MM.1S (cell line): ENCODE results near the gene MAGI2.

ENCODE experiments used
- EZH2 ChIP-seq: fragments of 300-600 bp; sonication (generic); optimal IDR thresholded peaks from 2 replicates; pipeline ENCODE3; 2017; ENCODE audit warnings: low read depth, mild to moderate bottlenecking, antibody characterized with exemption, low read length, mixed read lengths
- EZH2phosphoT487 ChIP-seq: fragments of 300-600 bp; sonication (generic); IDR thresholded peaks from 2 replicates; pipeline ENCODE4 v1.6.1; 2018; ENCODE audit warnings: antibody characterized with exemption, low read length
- TF ChIP-seq, protein P1 (sequence below): fragments of 300-600 bp; sonication (generic); IDR thresholded peaks from 2 replicates; pipeline ENCODE4 v1.5.1; 2016; ENCODE audit warnings: antibody characterized with exemption, low read length, mixed read lengths

DNA sequence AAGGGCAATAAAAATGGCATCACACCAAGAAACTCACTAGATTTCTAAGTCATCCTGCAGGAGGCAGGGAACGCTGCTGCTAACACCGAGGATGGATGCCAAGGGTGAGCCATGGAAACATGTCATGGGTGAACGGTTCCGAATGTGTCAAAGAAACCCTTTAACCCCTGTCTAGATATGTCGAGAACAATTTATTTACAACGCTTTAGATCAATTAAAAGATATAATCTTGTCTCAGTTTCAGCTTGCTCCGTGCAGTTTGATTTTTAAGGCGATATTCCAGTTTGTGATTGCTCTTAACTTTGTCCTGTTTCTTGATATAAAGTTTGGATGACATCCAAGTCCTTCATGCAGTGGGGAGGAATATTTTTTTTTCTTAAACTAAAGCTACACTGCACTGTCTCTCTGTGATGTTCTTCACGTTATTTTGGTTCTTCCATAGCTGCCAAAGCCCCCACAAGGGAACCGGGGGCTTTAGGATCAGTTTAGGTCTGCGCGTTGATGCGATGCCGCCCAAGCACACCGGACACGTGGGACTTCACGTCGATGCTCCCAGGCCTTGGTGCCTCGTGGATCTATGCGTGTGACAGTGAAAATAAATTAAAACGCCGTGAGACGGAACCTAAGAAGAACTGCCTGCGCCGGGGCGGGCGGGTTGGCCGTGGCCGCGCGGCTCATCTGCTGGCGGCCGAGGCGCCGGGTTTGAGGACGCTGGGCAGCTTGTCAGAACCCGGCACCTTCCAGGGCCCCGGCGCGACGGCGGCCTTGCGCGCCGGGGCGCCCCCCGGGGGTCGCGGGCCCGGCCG, 1434.6 kb downstream of the MAGI2 start:
- TF ChIP-seq, protein P1, sequence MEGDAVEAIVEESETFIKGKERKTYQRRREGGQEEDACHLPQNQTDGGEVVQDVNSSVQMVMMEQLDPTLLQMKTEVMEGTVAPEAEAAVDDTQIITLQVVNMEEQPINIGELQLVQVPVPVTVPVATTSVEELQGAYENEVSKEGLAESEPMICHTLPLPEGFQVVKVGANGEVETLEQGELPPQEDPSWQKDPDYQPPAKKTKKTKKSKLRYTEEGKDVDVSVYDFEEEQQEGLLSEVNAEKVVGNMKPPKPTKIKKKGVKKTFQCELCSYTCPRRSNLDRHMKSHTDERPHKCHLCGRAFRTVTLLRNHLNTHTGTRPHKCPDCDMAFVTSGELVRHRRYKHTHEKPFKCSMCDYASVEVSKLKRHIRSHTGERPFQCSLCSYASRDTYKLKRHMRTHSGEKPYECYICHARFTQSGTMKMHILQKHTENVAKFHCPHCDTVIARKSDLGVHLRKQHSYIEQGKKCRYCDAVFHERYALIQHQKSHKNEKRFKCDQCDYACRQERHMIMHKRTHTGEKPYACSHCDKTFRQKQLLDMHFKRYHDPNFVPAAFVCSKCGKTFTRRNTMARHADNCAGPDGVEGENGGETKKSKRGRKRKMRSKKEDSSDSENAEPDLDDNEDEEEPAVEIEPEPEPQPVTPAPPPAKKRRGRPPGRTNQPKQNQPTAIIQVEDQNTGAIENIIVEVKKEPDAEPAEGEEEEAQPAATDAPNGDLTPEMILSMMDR, result no peak
- no peak for TF ChIP-seq EZH2
- TF ChIP-seq EZH2phosphoT487, result no peak
